WTC11 (cell line): ENCODE results near the gene IRF4.

Source experiments
- ATF3 ChIP-seq: sonication (generic); formaldehyde crosslinking; conservative IDR thresholded peaks from 2 replicates; pipeline ENCODE4 v1.8.1; 2022; ENCODE audit warnings: mild to moderate bottlenecking, missing genetic modification reagents
- ATF6 ChIP-seq: sonication (generic); formaldehyde crosslinking; IDR thresholded peaks from 2 replicates; pipeline ENCODE4 v1.8.1; 2023; ENCODE audit warnings: mild to moderate bottlenecking, missing genetic modification reagents
- ERG ChIP-seq: fragments of 250-450 bp; sonication (Bioruptor Pico); IDR thresholded peaks from 2 replicates; pipeline ENCODE4 v1.8.0; 2021; ENCODE audit warnings: mild to moderate bottlenecking
- MYBL2 ChIP-seq: sonication (generic); formaldehyde crosslinking; IDR thresholded peaks from 2 replicates; pipeline ENCODE4 v1.8.1; 2023; ENCODE audit warnings: mild to moderate bottlenecking, moderate library complexity, missing genetic modification reagents
- NFYB ChIP-seq: sonication (generic); formaldehyde crosslinking; conservative IDR thresholded peaks from 2 replicates; pipeline ENCODE4 v1.8.0; 2022; ENCODE audit warnings: low read depth, missing genetic modification reagents
- NR2C2 ChIP-seq: sonication (generic); formaldehyde crosslinking; IDR thresholded peaks from 2 replicates; pipeline ENCODE4 v1.8.0; 2022; ENCODE audit warnings: mild to moderate bottlenecking, missing genetic modification reagents
- SMAD3 ChIP-seq: sonication (generic); formaldehyde crosslinking; IDR thresholded peaks from 2 replicates; pipeline ENCODE4 v1.8.0; 2022; ENCODE audit warnings: missing genetic modification reagents, mild to moderate bottlenecking, borderline replicate concordance
- ZNF232 ChIP-seq: sonication (generic); formaldehyde crosslinking; IDR thresholded peaks from 2 replicates; pipeline ENCODE4 v1.8.0; 2022; ENCODE audit warnings: mild to moderate bottlenecking, missing genetic modification reagents
- TF ChIP-seq, protein P1 (sequence below): fragments of 200-600 bp; IDR thresholded peaks from 2 replicates; pipeline ENCODE4 v1.8.0; 2022; ENCODE audit warnings: antibody characterized with exemption
- TF ChIP-seq, protein P2 (sequence below): sonication (generic); formaldehyde crosslinking; IDR thresholded peaks from 2 replicates; pipeline ENCODE4 v1.8.0; 2022; ENCODE audit warnings: mild to moderate bottlenecking, missing genetic modification reagents

GRCh38 chr6:447381-448165 is 56.0 kb downstream of the IRF4 start:
- TF ChIP-seq, protein P1, sequence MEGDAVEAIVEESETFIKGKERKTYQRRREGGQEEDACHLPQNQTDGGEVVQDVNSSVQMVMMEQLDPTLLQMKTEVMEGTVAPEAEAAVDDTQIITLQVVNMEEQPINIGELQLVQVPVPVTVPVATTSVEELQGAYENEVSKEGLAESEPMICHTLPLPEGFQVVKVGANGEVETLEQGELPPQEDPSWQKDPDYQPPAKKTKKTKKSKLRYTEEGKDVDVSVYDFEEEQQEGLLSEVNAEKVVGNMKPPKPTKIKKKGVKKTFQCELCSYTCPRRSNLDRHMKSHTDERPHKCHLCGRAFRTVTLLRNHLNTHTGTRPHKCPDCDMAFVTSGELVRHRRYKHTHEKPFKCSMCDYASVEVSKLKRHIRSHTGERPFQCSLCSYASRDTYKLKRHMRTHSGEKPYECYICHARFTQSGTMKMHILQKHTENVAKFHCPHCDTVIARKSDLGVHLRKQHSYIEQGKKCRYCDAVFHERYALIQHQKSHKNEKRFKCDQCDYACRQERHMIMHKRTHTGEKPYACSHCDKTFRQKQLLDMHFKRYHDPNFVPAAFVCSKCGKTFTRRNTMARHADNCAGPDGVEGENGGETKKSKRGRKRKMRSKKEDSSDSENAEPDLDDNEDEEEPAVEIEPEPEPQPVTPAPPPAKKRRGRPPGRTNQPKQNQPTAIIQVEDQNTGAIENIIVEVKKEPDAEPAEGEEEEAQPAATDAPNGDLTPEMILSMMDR, result no peak
- TF ChIP-seq ZNF232 (CRISPR knock-in tag) (no peak), ATF3 (CRISPR knock-in tag) (no peak), NR2C2 (CRISPR knock-in tag) (no peak), MYBL2 (CRISPR knock-in tag) (no peak), NFYB (CRISPR knock-in tag) (no peak), ERG (CRISPR knock-in tag) (no peak), SMAD3 (CRISPR knock-in tag) (no peak), ATF6 (no peak)
- TF ChIP-seq, protein P2, sequence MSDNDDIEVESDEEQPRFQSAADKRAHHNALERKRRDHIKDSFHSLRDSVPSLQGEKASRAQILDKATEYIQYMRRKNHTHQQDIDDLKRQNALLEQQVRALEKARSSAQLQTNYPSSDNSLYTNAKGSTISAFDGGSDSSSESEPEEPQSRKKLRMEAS, result no peak
